HG03060 (cell line): ENCODE results near the gene PDE11A.
"Not testable (repeated sequence)": the region's sequence is repeated elsewhere in the genome, so short reads cannot be mapped to it uniquely, and the experiment has no call there.

ENCODE experiments used
- ATAC-seq: cut with Tn5 transposase; IDR thresholded peaks from one replicate; pipeline ENCODE4 v1.9.1; 2021; ENCODE audit warnings: low read depth, moderate number of reproducible peaks; ENCODE audit not compliant: unreplicated experiment

The PDE11A gene

GRCh38 chr2:178072383-178073301 is at the start of gene PDE11A:
Gene PDE11A (minus strand): TSS chr2:178072777. CDS start chr2:178072437, 340 bp downstream.
- no peak for ATAC-seq

GRCh38 chr2:178119179-178119922 is 46.8 kb upstream of the PDE11A start:
- no peak for ATAC-seq

GRCh38 chr2:178117725-178118124 is 45.1 kb upstream of the PDE11A start:
- ATAC-seq = no peak

DNA sequence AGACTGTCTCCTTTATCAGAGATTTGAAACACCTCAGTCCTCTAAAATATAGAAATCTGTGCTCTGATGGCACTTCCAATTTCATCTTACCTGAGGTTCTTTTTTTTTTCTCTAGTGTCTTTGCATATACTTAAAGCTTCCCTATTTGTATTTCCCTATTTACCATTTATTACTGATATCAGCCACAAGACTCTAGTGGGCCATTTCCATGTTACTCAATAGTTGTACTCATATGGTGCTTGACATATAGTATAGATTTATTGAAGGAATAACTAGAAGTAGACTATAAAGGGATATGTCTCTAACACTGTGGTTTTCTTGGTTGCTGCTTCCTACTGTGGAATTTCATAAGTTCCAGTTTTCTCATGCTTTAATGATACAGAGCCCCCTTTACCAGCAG is 42.7 kb upstream of the PDE11A start:
- no peak for ATAC-seq

DNA sequence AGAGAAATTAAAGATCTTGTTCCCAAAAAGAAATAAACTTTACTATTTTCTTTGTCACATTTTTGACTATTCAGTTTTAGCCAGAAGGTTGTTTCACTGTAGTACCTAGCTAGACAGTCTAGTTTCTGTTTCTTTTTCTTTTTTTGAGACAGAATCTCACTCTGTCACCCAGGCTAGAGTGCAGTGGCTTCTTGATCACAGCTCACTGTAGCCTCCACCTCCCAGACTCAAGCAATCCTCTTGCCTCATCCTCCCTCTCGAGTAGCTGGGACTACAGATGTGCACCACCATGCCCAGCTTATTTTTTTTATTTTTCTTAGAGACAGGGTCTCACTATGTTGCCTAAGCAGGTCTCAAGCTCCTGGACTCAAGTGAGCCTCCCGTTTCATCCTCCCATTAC is 41.9 kb upstream of the PDE11A start:
- no peak for ATAC-seq

DNA sequence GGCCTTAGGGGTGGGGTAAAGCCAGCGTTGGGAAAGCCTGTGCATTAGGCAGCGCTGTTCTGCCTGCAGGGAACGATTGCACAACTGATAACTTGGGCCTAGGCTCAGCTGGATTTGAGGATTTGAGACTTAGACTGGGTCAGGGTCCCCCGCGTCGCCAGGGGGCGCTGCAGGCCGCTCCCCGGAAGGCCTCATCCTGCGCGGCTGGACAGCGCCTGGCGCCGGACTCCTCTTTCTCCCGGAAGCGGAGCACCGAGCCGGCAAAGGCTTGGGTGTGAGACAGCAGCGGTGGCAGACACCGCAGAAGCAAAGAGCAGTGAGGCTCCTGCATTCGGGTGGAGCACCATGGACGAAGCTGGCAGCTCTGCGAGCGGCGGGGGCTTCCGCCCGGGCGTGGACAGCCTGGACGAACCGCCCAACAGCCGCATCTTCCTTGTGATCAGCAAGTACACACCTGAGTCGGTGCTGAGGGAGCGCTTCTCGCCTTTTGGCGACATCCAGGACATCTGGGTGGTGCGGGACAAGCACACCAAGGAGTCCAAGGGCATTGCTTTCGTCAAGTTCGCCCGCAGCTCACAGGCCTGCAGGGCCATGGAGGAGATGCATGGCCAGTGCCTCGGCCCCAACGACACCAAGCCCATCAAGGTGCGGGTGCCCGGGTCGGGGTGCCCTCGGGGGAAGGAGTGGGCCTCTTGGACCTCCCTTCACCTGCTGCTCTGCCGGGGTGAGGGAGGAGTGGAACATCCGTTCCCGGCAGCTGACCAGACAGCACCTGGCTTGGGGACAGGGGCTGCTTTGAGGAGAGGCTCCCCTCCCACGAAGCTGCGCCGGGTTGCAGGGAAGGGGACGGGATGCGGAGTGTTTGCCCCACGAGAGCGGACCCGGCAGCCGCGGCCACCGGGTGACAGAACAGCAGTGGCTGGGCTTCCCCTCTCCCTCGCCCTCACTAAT is 39.9 kb upstream of the PDE11A start, which contains the start of gene RBM45:
Gene RBM45 (plus strand): TSS at position 236 of the 951 bp plus-strand sequence. CDS start 110 bp downstream, at position 346.
- ATAC-seq = peak; percentile 80

DNA sequence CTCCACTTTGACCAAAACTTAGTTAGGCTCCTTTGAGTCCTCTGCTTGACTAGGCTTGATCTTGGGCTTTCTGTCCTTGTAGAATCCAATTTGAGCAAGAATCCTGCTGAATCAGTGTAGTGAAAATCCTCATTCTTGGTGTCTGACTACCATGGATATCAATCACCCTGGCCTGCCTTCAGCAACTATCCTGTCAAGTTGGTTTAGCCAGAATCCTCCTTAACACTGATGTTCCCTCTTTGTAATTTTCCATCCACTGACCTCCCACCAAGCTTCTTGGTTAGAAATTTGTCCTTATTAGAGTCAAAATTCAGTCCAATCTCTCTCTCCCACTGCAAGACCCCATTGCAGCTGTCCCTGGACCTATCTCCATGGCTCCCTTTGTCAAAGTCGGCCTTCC is 39.2 kb upstream of the PDE11A start:
- no peak for ATAC-seq

DNA sequence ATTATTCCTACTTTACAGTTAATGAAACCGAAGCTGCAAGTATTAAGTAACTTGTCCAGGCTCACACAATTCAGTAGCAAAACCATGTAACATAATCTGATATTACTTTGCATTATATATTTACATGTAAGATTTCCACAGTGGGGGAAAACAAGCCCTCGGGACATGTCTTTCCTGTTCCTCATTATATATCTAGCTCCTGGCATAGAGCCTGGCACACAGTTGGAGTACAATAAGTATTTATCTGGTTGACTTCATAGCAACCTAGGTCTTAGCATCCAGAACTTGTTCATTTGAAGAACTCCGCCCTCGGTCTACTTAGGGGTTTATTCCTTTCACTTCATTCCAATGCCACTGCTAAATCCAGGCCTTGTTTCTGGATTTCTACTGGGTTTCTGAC is 38.1 kb upstream of the PDE11A start:
- no peak for ATAC-seq

- no peak for ATAC-seq
These were observed 37.2 kb upstream of the PDE11A start for GRCh38 chr2:178109813-178110212.

GRCh38 chr2:178108176-178108575 is 35.6 kb upstream of the PDE11A start:
- no peak for ATAC-seq

DNA sequence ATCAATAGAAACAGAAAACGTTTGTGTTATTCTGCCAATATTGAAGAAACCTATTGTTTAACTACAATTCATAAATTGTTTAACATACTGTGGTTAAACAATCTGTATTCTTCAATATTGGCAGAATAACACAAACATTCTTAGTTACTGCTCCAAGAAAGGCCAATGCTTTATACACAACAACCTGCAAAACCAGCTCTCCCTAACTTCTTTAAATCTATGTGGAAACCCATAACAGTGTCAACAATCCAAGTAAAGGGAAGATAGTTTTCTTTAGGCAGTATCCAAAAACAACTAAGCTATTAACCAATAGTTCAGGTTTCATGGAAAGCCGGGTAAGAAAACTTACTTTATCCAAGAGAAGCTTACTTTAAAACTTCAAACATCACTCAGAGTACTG is 33.5 kb upstream of the PDE11A start:
- ATAC-seq = no peak

- no peak for ATAC-seq
These were observed 33.0 kb upstream of the PDE11A start for GRCh38 chr2:178105566-178105965.

GRCh38 chr2:178101321-178102079 is 28.9 kb upstream of the PDE11A start:
- no peak for ATAC-seq

DNA sequence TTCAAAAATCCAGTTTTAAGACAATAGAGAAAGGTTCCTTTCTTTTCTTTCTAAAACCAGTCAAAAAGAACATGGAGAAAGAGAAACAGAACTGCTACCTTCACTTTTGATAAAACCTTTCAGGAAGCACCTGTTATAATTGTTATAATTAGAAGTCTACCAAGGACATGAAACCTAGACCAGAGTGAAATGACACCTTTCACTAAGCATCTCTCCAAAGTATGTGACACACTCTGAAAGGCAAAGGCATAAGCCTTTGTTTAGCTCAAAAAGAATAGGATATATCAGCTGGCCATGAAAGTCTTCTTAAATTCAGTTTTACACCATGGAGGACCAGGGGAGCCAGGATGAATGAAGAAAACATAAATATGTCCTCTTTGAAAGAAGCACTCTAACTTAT is 20.9 kb upstream of the PDE11A start:
- no peak for ATAC-seq

DNA sequence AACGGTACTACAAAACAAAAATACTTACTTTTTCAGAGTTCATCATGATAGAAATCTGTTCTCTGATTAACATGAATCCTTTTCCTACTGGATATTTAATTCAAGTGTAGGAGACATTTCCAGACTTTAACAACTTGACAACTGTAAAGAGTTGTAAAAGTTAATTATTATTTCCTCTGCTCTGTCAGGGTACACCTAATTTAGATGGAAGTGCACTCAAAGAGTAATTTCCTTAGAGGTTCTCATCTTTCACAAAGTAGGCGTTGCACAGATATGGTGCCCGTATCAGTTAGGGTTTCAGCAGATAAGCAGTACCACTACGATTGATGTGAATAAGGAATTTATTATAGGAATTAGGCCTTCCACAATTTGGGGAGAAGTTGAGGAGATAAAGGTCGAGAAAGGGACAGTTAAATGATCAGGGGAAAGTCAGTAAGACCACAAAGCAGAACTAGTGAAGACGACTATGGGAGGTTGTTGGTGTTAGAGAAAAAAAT is 16.2 kb upstream of the PDE11A start:
- ATAC-seq = no peak

DNA sequence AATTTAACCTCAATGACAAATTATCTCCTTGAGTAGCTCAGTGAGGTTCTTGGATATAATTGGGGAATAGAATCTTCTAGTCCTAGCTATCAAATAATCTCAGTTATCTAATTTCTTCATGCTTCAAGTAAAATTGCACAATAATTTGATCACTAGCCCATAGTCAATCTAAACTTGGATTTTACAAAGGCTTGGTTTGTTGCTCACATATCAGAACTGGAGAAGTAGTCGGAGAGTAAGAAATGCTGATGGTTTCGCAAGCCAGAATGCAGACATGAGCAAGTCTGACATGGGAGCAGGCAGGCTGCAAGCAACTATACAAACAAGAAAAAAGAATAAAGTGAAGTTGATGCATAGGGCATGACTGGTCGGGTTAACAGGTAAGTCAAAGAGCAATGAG is 11.7 kb upstream of the PDE11A start:
- ATAC-seq = no peak

- no peak for ATAC-seq
These were observed 9.9 kb upstream of the PDE11A start for GRCh38 chr2:178082408-178083045.

DNA sequence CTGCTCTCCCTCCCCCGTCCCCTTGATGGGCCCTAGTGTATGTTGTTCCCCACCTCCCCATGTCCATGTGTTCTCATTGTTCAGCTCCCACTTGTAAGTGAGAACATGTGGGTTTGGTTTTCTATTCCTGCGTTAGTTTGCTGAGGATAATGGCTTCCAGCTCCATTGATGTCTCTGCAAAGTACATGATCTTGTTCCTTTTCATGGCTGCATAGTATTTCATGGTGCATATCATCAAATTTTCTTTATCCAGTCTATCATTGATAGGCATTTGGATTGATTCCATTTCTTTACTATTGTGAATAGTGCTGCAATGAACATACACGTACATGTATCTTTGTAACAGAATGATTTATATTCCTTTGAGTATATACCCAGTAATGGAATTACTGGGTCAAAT is 6.7 kb upstream of the PDE11A start:
- ATAC-seq = not testable (repeated sequence)

- ATAC-seq = no peak
These were observed 3.6 kb upstream of the PDE11A start for GRCh38 chr2:178076130-178076529.
